ENCODE measurements around the gene DNAJC18.

- TF ChIP-seq, protein P1, sequence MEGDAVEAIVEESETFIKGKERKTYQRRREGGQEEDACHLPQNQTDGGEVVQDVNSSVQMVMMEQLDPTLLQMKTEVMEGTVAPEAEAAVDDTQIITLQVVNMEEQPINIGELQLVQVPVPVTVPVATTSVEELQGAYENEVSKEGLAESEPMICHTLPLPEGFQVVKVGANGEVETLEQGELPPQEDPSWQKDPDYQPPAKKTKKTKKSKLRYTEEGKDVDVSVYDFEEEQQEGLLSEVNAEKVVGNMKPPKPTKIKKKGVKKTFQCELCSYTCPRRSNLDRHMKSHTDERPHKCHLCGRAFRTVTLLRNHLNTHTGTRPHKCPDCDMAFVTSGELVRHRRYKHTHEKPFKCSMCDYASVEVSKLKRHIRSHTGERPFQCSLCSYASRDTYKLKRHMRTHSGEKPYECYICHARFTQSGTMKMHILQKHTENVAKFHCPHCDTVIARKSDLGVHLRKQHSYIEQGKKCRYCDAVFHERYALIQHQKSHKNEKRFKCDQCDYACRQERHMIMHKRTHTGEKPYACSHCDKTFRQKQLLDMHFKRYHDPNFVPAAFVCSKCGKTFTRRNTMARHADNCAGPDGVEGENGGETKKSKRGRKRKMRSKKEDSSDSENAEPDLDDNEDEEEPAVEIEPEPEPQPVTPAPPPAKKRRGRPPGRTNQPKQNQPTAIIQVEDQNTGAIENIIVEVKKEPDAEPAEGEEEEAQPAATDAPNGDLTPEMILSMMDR (IDR thresholded peaks at IDR 0.05): no peak
- TF ChIP-seq POLR2AphosphoS5 (IDR thresholded peaks at IDR 0.05): no peak
- no peak for TF ChIP-seq EP300 (IDR thresholded peaks at IDR 0.05)
These were observed 29.2 kb upstream of the DNAJC18 start for GRCh38 chr5:139468421-139468931.
